ENCODE data around the gene HAGH. TPM values are rescaled to one million over a fixed set of nuclear protein-coding genes. Genes with fewer than 3 reads are reported as not detected.

The HAGH gene
- total RNA-seq, 1 experiment from 2014 or later, result 38.4 TPM

DNA sequence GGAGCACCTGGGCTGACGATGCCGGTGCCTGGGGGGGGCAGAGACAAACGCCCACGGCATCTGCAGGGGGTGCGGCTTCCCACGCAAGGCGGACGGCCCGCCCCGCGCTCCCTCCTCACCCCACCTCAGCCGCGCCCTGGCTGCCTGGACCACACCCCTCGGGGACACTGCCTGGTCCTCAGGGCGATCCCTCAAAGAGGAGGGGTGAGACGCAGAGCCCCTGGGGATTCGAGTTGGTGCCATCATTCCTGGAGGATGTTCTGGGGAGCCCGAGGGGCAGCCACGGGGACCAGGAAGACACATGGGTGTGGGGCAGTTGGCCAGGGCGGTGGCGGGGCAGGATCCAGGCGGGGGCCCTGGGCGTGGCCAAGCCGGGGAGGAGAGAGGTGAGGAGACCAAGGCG lies 37.0 kb downstream of the HAGH start:
- H3K4me1 ChIP-seq (ENCODE audit: low read length), result no peaks in the 10 kb centered on the region
- no peak overlapping the region for H2AFZ ChIP-seq (ENCODE audit: low read length)
- no peaks in the 10 kb centered on the region for H3K36me3 ChIP-seq (ENCODE audit: insufficient read depth, low read length)
- peaks cover 16% of the 10 kb centered on the region for H3K79me2 ChIP-seq (ENCODE audit: low read length)
- H3K9me2 ChIP-seq (replicated peaks; ENCODE audit: insufficient read depth, low read length), result no peaks in the 10 kb centered on the region
- no peak overlapping the region for H3K9ac ChIP-seq (ENCODE audit: low read length)
- no peak overlapping the region for H3K27ac ChIP-seq (ENCODE audit: low read length)
- H4K20me1 ChIP-seq (ENCODE audit: insufficient read depth, low read depth, low read length), result peaks cover 10% of the 10 kb centered on the region
- H3K4me2 ChIP-seq (ENCODE audit: low read depth, low read length, poor library complexity, severe bottlenecking), result no peak overlapping the region
- no peaks in the 10 kb centered on the region for H3K9me3 ChIP-seq (ENCODE audit: low read length)
- H3K27me3 ChIP-seq (ENCODE audit: low read length), result no peaks in the 10 kb centered on the region
- no peak overlapping the region for H3K4me3 ChIP-seq (ENCODE audit: low read length)
- DNase-seq, result no peak

- no peak overlapping the region for H3K4me3 ChIP-seq (ENCODE audit: low read length)
- peaks cover 15% of the 10 kb centered on the region for H4K20me1 ChIP-seq (ENCODE audit: insufficient read depth, low read depth, low read length)
- H3K36me3 ChIP-seq (ENCODE audit: insufficient read depth, low read length), result no peaks in the 10 kb centered on the region
- H3K4me2 ChIP-seq (ENCODE audit: low read depth, low read length, poor library complexity, severe bottlenecking), result no peak overlapping the region
- no peaks in the 10 kb centered on the region for H3K9me3 ChIP-seq (ENCODE audit: low read length)
- no peak for DNase-seq
- no peaks in the 10 kb centered on the region for H3K27me3 ChIP-seq (ENCODE audit: low read length)
- H3K79me2 ChIP-seq (ENCODE audit: low read length), result peaks cover 25% of the 10 kb centered on the region
- H2AFZ ChIP-seq (ENCODE audit: low read length), result no peak overlapping the region
- H3K27ac ChIP-seq (ENCODE audit: low read length), result no peak overlapping the region
- no peak overlapping the region for H3K9ac ChIP-seq (ENCODE audit: low read length)
- peaks cover 7% of the 10 kb centered on the region for H3K4me1 ChIP-seq (ENCODE audit: low read length)
- no peaks in the 10 kb centered on the region for H3K9me2 ChIP-seq (replicated peaks; ENCODE audit: insufficient read depth, low read length)
Observed at GRCh38 chr16:1788708-1789100, 37.9 kb downstream of the HAGH start.

GRCh38 chr16:1788095-1788707 lies 38.4 kb downstream of the HAGH start:
- H3K79me2 ChIP-seq (ENCODE audit: low read length), result peaks cover 30% of the 10 kb centered on the region
- peaks cover 15% of the 10 kb centered on the region for H4K20me1 ChIP-seq (ENCODE audit: insufficient read depth, low read depth, low read length)
- H3K4me2 ChIP-seq (ENCODE audit: low read depth, low read length, poor library complexity, severe bottlenecking), result no peak overlapping the region
- no peak overlapping the region for H3K27ac ChIP-seq (ENCODE audit: low read length)
- H3K27me3 ChIP-seq (ENCODE audit: low read length), result no peaks in the 10 kb centered on the region
- no peaks in the 10 kb centered on the region for H3K36me3 ChIP-seq (ENCODE audit: insufficient read depth, low read length)
- no peaks in the 10 kb centered on the region for H3K9me2 ChIP-seq (replicated peaks; ENCODE audit: insufficient read depth, low read length)
- H3K4me3 ChIP-seq (ENCODE audit: low read length), result no peak overlapping the region
- no peaks in the 10 kb centered on the region for H3K9me3 ChIP-seq (ENCODE audit: low read length)
- H3K9ac ChIP-seq (ENCODE audit: low read length), result no peak overlapping the region
- peaks cover 7% of the 10 kb centered on the region for H3K4me1 ChIP-seq (ENCODE audit: low read length)
- no peak for DNase-seq
- no peak overlapping the region for H2AFZ ChIP-seq (ENCODE audit: low read length)

DNA sequence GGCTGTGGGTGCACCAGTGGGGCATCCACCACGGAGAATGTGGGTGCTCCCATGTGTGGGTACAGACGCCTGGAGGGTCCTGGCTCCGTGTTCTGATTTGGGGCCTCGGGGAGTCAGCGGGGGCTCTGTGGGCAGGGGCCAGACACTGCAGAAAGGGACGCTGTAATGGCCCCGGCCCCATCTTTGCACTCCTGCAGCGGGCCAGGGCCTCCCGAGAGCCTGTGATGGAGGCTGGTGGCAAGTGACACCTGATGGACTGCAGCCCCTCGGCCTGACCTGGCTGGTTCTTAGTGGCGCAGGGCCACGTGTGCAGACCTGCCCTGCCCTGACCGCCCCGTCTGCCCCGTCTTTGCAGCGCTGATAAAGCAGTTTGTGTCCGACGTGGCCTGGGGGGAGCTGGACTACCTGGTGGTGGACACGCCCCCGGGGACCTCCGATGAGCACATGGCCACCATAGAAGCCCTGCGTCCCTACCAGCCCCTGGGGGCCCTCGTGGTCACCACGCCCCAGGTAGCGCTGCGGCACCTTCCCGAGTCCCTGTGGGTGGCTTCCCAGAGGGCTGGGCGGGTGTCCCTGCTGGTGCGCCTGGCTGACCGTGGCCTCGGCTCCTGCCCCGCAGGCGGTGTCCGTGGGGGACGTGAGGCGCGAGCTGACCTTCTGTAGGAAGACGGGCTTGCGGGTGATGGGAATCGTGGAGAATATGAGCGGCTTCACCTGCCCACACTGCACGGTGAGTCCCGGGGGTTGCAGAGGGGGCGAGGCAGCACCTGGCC lies 39.1 kb downstream of the HAGH start:
- peaks cover 33% of the 10 kb centered on the region for H3K79me2 ChIP-seq (ENCODE audit: low read length)
- H4K20me1 ChIP-seq (ENCODE audit: insufficient read depth, low read depth, low read length), result peaks cover 15% of the 10 kb centered on the region
- H3K4me1 ChIP-seq (ENCODE audit: low read length), result peaks cover 7% of the 10 kb centered on the region
- no peak overlapping the region for H3K9ac ChIP-seq (ENCODE audit: low read length)
- no peak overlapping the region for H3K27ac ChIP-seq (ENCODE audit: low read length)
- H3K36me3 ChIP-seq (ENCODE audit: insufficient read depth, low read length), result no peaks in the 10 kb centered on the region
- H3K27me3 ChIP-seq (ENCODE audit: low read length), result no peaks in the 10 kb centered on the region
- no peak overlapping the region for H3K4me2 ChIP-seq (ENCODE audit: low read depth, low read length, poor library complexity, severe bottlenecking)
- no peak overlapping the region for H3K4me3 ChIP-seq (ENCODE audit: low read length)
- H3K9me2 ChIP-seq (replicated peaks; ENCODE audit: insufficient read depth, low read length), result no peaks in the 10 kb centered on the region
- no peak for DNase-seq
- no peak overlapping the region for H2AFZ ChIP-seq (ENCODE audit: low read length)
- H3K9me3 ChIP-seq (ENCODE audit: low read length), result no peaks in the 10 kb centered on the region

- Histone ChIP-seq H3K27me3 (ENCODE audit: low read length) (no peaks in the 10 kb centered on the region), H4K20me1 (ENCODE audit: insufficient read depth, low read depth, low read length) (peaks cover 15% of the 10 kb centered on the region), H3K9me3 (ENCODE audit: low read length) (no peaks in the 10 kb centered on the region), H3K4me3 (ENCODE audit: low read length) (no peak overlapping the region), H3K9ac (ENCODE audit: low read length) (no peak overlapping the region), H3K79me2 (ENCODE audit: low read length) (peaks cover 33% of the 10 kb centered on the region), H3K9me2 (replicated peaks; ENCODE audit: insufficient read depth, low read length) (no peaks in the 10 kb centered on the region), H2AFZ (ENCODE audit: low read length) (no peak overlapping the region), H3K27ac (ENCODE audit: low read length) (no peak overlapping the region), H3K4me1 (ENCODE audit: low read length) (peaks cover 7% of the 10 kb centered on the region), H3K4me2 (ENCODE audit: low read depth, low read length, poor library complexity, severe bottlenecking) (no peak overlapping the region), H3K36me3 (ENCODE audit: insufficient read depth, low read length) (no peaks in the 10 kb centered on the region)
- no peak for DNase-seq
Observed at GRCh38 chr16:1787056-1787321, 39.6 kb downstream of the HAGH start.

GRCh38 chr16:1786242-1787055 lies 40.2 kb downstream of the HAGH start:
- Histone ChIP-seq H3K9me3 (ENCODE audit: low read length) (no peaks in the 10 kb centered on the region), H3K4me2 (ENCODE audit: low read depth, low read length, poor library complexity, severe bottlenecking) (no peak overlapping the region), H3K9me2 (replicated peaks; ENCODE audit: insufficient read depth, low read length) (no peaks in the 10 kb centered on the region), H4K20me1 (ENCODE audit: insufficient read depth, low read depth, low read length) (peaks cover 16% of the 10 kb centered on the region), H3K36me3 (ENCODE audit: insufficient read depth, low read length) (no peaks in the 10 kb centered on the region), H3K4me3 (ENCODE audit: low read length) (no peak overlapping the region), H3K27ac (ENCODE audit: low read length) (no peak overlapping the region), H3K79me2 (ENCODE audit: low read length) (peaks cover 36% of the 10 kb centered on the region), H2AFZ (ENCODE audit: low read length) (no peak overlapping the region), H3K4me1 (ENCODE audit: low read length) (peaks cover 9% of the 10 kb centered on the region), H3K27me3 (ENCODE audit: low read length) (no peaks in the 10 kb centered on the region), H3K9ac (ENCODE audit: low read length) (no peak overlapping the region)
- DNase-seq, result no peak

DNA sequence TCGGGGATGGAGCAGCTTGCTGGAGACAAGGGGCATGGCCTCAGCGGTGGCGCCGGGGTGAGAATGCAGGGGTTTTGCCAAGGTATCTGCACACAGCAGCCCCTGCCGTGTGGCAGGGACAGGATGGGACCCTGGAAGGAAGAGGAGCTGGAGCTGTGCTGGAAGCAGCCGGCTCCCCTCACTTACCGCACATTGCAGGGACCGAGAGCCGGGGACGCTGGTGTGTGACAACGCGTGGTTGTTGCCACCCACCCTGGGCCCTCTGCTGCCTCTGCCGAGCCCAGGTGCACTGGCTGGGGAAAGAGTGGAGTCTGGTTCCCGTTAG lies 40.8 kb downstream of the HAGH start:
- Histone ChIP-seq H3K9ac (ENCODE audit: low read length) (no peak overlapping the region), H3K4me3 (ENCODE audit: low read length) (no peak overlapping the region), H3K27me3 (ENCODE audit: low read length) (no peaks in the 10 kb centered on the region), H4K20me1 (ENCODE audit: insufficient read depth, low read depth, low read length) (peaks cover 22% of the 10 kb centered on the region), H3K4me1 (ENCODE audit: low read length) (peaks cover 16% of the 10 kb centered on the region), H3K27ac (ENCODE audit: low read length) (no peak overlapping the region), H3K4me2 (ENCODE audit: low read depth, low read length, poor library complexity, severe bottlenecking) (no peak overlapping the region), H3K9me3 (ENCODE audit: low read length) (no peaks in the 10 kb centered on the region), H3K9me2 (replicated peaks; ENCODE audit: insufficient read depth, low read length) (no peaks in the 10 kb centered on the region), H3K36me3 (ENCODE audit: insufficient read depth, low read length) (no peaks in the 10 kb centered on the region), H2AFZ (ENCODE audit: low read length) (no peak overlapping the region), H3K79me2 (ENCODE audit: low read length) (peaks cover 40% of the 10 kb centered on the region)
- DNase-seq, result no peak

DNA sequence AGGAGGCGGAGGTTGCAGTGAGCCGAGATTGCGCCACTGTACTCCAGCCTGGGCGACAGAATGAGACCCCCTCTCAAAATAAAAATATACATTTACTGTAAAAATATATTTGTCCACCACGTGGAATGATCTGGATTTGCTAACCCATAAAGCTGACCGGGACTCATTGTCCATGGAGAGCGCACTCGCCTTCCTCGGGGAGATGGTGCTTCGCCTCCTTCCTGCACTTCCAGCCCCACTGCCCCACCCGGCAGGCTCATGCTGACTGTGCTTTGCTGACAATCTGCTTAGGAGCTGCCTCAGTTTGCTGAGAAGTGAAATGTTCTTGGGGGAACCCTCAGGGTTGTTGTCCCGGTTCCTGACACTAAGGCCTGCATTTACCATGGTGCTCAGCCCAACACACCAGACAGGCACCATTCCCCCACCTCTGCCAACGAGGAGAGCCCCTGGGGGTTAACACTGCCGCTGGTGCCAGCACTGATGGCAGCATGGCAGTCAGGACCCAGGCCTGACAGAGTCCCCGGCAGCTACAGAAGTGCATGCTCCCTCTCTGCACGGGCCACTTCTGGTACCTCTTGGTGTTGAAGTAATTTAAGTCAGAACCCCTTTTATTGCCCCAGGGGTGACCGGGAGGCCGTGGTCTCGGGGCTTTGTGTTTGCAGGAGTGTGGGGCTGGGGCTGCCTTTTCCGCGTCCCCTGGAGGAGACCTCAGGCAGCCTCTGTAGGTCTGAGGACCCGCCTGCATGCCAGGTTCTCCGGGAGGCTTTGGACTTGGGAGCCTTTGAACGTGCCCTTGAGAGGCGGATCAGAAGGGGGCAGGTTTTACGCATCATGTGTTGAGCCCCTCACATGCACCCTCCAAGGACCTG lies 41.4 kb downstream of the HAGH start:
- H3K4me3 ChIP-seq (ENCODE audit: low read length), result no peak overlapping the region
- no peak overlapping the region for H3K27ac ChIP-seq (ENCODE audit: low read length)
- H3K4me1 ChIP-seq (ENCODE audit: low read length), result peaks cover 20% of the 10 kb centered on the region
- H3K9me3 ChIP-seq (ENCODE audit: low read length), result no peaks in the 10 kb centered on the region
- H3K4me2 ChIP-seq (ENCODE audit: low read depth, low read length, poor library complexity, severe bottlenecking), result no peak overlapping the region
- H4K20me1 ChIP-seq (ENCODE audit: insufficient read depth, low read depth, low read length), result peaks cover 22% of the 10 kb centered on the region
- no peak overlapping the region for H3K9ac ChIP-seq (ENCODE audit: low read length)
- H3K79me2 ChIP-seq (ENCODE audit: low read length), result peaks cover 40% of the 10 kb centered on the region
- no peaks in the 10 kb centered on the region for H3K27me3 ChIP-seq (ENCODE audit: low read length)
- no peak for DNase-seq
- no peaks in the 10 kb centered on the region for H3K9me2 ChIP-seq (replicated peaks; ENCODE audit: insufficient read depth, low read length)
- H3K36me3 ChIP-seq (ENCODE audit: insufficient read depth, low read length), result no peaks in the 10 kb centered on the region
- no peak overlapping the region for H2AFZ ChIP-seq (ENCODE audit: low read length)
